HG03354 (cell line): ENCODE data around the gene LRCH1.
A peak's percentile ranks its signal among the peaks of the same experiment; 100 is the strongest.

ENCODE experiments used
- ATAC-seq: cut with Tn5 transposase; IDR thresholded peaks from one replicate; pipeline ENCODE4 v1.9.1; 2021; ENCODE audit warnings: mild to moderate bottlenecking; ENCODE audit not compliant: unreplicated experiment, poor library complexity, severe bottlenecking

The LRCH1 gene

DNA sequence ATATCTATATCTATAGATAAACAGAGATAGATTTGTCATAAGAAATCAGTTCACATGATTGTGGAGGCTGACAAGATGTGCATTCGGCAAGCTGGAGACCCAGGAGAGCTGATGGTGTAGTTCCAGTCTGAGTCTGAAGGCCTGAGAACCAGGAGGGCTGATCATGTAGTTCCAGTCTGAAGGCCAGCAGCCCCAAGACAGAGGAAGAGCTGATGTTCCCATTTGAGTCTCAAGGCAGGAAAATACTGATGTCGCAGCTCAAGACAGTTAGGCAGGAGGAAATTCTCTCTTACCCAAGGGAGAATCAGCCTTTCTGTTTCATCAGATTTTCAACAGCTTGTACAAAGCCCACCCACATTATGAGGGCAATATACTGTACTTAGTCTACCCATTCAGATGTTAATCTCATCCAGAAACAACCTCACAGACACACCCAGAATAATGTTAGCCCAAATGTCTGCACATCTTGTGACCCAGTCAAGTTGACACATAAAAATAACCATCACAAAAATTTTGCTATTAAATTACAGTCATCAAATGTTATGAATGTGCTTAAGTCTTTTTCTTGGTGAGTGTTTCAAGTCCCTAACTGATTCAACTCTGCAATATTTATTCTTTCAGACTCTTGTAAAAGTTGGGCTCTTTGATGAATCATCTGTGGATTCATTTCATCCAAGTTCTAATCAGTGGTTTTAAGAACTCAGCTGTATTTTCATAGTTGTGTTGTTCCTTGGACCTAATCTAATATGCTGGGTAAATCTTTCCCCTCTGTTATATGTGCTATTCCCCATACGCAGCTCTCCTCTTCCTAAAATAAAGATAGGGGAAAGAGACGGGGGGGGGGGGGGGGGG lies 22.7 kb upstream of the LRCH1 start:
- ATAC-seq = no peak

DNA sequence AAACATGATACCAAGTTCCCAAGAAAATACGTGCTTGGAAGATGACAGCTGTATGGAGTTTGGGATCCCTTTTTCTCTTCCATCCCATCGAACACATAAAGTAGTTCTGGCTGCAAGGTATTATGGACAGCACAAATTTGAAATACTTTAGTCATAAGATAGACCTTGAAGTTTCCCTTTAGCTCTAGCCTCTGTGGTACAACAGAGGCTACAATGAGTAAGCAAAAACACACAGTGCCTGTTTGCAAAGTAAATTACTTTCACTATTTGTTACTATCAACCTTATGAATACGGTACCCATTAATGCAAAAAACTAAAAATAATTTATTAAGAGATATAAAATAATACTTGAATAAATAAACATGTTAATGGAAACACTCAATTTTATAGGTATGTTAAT lies 21.0 kb upstream of the LRCH1 start:
- ATAC-seq = peak; percentile 57

DNA sequence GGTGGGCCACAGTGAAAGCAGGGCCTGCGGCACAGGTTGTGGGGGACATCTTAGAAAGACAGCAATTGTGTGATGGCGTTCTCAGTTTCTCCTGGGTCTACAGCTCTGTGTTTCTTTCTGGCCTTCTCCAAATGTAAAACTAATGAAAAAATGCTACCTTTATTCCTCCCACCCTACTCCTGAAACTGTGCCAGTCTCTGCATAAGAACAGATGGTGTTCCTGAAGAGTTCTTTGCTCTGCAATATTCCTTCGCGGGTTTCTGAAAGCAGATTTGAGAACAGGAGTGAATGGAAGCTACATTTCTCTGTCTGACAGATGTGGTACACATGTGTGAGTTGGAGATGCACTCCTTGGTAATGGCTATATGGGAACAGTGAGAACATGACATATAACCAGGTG lies 18.0 kb upstream of the LRCH1 start:
- ATAC-seq = no peak

DNA sequence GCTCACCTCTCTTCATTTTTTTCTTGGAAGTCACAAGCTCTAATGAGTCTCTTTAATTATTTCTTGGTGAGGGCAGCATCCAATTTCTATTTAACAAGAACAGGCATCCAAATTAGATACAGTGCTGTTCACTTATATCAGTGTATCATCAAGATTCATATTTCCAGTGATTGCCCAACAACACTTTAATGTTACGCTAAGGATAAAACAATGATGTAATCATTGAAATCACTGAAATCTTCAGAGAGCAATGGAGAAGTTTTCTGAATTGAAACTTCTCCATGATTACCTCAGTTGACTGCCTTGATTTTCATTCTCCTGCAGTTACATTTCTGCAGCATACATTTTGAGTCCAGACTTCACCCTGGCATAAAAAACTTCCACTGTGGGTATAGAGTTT lies 17.1 kb upstream of the LRCH1 start:
- ATAC-seq = no peak

DNA sequence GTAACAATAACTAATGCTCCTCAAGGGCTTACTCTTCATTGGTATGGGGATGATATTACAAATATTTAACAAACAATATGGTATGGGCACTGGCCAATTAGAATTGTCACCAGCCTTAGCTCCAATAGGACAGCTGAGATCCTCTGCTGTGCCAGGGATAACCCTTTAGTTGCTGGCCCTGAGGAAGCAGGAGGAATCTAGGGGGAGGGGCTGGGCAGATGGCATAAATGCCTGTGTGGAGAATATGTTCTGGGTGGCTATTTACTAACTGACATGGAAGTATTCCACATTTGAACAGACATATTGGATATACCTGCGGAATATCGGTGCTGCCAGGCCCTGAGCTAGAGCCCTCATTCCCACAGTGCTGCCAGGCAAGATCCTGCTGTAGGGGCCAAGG lies 16.6 kb upstream of the LRCH1 start:
- no peak for ATAC-seq

DNA sequence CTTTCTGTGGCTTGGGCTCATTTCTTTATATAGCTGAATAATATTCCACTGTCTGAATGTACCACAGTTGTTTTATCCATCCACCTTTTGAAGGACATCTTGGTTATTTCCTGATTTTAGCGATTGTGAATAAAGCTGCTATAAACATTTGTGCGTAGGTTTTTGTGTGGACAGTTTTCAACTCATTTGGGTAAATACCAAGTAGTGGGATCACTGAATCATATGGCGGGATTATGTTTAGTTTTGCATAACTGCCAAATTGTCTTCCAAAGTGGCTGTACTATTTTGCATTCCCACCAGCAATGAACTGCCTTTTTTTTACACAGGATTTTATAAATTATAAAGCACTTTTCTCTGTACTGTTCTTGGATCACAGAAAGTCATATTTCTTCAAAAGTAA lies 13.7 kb upstream of the LRCH1 start:
- ATAC-seq = no peak

DNA sequence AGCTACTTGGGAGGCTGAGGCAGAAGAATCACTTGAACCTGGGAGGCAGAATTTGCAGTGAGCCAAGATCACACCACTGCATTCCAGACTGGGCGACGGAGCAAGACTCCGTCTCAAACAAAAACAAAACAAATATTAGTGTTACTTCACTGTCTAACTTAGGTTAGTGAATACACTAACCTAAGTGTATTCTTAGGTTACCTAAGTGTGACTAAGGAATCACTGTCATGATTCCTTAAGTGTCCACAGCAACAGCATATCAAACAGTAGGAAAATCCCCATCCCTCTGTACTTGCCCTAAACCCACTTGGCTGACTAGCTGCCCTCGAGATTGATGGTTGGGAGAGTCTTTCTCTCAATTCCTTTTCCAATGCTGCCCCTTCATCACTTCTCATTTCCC lies 11.8 kb upstream of the LRCH1 start:
- ATAC-seq = no peak

DNA sequence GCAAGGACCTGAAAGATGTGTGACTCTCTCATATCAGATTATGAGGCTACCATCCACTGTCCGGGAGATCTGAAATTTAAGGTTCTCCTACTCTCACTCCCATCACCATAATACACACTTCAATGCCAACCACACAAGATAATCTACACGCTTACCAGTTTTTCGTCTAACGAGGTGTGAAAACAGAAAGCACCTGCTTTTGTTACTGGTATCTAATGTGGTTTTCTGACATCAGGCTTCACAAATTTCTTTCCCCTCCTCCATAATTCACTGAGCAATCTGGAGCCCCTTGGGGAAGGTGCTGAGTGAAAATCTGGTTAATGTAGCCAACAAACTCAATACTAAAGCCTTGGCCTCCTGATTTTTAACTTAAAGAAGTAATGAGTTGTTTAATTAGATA lies 10.1 kb upstream of the LRCH1 start:
- ATAC-seq = no peak

DNA sequence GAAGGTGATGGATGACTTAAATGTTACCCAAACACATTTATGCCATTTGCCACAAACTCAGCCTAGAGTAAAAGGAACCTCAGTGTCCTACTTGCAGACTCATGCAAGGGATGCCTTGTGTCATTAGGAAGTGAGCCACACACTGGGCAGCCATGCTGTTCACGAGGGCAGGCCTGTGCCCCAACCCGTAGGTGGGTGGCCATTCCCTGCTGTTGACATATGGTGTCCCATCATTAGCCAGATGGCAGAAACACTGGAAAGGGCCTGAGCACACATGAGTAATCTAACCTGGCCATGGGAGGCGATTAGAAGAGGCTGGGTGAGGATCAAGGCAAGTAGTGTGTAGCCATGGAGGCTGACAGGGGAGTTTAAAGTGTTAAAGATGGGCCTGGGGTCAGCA lies 9.7 kb upstream of the LRCH1 start:
- ATAC-seq = no peak

DNA sequence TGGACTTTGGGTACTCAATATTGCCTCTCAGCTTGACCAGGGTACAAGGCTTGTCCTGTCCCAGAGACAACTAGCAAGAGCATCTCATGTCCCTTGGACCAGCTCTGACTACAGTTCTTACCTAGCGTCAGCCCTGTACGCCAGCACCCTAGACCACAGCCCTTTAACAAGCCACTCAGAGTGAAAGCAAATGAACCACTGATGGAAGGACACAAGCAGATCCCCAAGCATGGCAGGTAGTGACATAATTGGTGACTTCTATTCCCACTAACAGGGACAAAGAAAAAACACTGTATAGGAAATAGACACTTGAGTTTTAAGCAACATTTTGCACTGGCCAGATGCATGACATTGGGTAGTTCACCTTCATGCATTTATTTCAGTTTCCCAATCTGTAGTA lies 8.8 kb upstream of the LRCH1 start:
- ATAC-seq = no peak

DNA sequence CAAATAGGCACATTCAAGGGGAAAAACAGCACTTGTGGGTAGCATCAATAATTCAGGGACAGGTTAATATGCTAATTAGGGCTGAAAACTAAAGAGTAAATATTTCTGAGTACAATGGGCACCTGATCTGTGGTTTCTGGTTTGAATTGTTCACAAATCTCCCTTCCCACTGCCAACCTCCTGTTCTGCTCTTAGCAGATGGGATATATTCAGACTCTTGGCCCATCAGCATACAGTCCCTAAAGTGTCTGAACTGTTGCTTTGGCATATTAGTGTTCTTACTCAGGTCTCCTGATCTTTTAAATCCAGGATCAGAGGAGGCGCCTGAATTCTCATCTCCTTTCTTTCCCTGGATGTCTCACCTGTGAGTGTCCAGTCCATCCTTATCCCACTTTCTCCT lies 8.2 kb upstream of the LRCH1 start:
- no peak for ATAC-seq

DNA sequence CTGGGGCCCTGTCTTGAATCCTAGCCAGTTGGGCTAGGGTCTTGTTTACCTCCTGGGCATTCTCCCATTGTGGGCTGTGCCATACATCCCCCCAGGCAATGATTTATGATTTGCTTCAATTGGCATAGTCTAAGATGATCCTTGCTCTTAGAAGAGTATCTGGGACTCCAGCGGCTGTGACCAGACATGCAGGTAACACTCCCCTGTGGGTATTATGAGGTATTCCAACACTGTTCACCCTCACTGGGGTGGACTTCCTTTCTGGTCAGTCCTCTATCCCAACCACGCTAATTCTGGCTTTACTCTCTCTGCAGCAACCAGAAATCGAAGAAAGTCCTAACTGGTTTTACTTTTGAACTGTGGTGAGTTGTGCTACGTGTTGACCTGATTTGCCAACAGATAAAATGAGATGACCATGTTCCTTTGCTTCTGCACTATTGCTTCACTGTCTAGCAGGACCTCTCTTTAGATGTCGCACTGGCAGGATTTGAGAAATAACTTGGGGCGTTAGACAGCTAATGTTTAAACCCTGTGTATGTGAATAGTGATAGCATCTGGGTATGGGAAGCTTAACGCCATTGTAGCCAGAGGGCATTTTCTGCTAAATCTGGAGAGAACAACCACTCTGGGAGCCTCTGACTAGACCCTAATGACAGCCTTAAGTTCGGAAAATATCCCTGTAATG lies 6.7 kb upstream of the LRCH1 start:
- no peak for ATAC-seq

DNA sequence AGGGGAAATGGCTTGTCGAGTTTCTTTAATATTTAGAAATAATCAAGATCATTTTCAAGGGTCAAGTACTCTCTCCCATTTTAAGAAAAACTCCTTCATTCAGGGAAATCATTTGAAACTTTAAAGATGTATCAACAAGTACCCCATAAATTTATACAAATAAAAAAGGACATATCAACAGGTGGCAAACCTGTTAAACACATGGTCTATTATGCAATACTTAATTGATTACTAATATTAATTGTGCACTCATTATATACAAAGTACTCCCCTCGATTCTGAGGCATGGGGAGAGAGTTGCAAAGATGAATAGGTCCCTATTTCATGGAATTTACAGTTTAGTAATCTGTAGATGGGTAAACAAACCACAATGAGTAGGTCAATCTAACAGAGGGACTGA lies 2.1 kb upstream of the LRCH1 start:
- ATAC-seq = no peak

DNA sequence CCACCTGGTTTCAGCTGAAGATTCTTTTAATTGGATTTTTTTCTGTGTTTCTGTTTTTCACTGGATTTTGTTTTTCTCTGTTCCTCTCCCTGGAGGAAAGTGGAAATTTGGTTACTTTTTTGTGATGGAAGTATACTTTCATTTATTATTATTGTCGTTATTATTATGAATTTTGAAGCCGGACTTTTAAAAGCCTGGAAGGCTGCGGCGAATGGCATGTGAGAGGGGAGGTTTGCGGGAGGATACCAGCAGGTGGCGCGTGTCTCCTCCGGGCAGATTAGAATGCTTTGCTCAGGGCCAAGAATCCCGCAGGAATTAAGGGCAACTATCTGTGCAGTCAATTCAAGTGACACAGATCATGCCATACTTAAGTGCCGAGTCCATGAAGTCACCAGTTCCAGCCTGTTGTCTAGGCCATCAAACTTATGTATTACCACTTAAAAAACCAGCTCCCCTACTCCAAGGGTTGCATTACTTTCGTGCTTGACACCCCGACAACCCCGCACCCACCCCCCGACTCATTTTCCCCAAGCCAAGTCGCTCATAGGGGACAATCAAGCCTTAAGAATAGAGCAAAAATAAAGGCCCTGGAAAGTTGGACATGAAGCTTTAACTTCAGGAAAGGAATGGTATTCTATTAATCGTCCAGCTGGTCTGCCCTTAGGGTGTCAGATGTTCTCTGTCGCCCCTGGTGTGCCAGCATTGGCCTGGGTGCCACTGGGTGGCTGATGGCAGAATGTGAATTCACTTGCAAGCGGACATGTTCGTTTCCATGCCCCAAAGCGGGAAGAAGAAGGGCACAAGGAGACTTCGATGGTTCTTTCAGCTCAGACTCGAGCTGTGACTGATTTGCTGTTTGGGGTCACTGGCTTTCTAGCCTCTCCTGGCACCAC lies 1.3 kb upstream of the LRCH1 start:
- no peak for ATAC-seq

DNA sequence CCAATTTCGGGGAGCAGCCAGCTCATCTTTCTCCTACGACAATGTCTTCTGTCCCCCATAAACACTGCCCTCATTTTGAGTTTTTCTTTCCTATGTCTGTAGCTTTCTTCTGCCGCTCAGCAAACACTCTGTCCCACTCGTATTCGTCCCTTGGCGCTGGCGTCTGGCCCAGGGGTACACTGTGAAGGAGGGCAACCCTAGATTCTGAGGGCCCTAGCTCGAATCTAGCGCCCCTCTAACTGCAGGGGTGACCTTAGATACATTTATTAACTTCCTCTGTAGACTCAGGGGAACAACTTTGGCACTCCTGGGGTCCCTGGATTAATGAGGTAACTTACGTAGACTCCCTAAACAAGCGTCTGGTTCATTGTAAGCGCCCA lies 677 bp upstream of the LRCH1 start:
- ATAC-seq = no peak

DNA sequence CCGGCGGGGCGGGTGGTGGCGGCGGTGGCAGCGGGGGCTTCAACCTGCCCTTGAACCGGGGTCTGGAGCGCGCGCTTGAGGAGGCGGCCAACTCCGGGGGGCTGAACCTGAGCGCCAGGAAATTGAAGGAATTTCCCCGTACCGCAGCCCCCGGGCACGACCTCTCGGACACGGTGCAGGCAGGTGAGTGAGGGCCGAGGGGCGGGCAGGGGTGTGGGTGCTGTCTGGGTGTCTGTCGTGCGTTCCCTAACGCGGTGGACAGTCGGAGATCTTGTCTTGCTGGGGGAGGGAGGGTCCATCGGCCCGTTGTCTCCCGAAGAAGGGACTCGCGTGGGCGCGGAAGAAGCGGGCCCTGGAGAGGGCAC lies 533 bp downstream of the LRCH1 start:
- ATAC-seq = peak; percentile 11

DNA sequence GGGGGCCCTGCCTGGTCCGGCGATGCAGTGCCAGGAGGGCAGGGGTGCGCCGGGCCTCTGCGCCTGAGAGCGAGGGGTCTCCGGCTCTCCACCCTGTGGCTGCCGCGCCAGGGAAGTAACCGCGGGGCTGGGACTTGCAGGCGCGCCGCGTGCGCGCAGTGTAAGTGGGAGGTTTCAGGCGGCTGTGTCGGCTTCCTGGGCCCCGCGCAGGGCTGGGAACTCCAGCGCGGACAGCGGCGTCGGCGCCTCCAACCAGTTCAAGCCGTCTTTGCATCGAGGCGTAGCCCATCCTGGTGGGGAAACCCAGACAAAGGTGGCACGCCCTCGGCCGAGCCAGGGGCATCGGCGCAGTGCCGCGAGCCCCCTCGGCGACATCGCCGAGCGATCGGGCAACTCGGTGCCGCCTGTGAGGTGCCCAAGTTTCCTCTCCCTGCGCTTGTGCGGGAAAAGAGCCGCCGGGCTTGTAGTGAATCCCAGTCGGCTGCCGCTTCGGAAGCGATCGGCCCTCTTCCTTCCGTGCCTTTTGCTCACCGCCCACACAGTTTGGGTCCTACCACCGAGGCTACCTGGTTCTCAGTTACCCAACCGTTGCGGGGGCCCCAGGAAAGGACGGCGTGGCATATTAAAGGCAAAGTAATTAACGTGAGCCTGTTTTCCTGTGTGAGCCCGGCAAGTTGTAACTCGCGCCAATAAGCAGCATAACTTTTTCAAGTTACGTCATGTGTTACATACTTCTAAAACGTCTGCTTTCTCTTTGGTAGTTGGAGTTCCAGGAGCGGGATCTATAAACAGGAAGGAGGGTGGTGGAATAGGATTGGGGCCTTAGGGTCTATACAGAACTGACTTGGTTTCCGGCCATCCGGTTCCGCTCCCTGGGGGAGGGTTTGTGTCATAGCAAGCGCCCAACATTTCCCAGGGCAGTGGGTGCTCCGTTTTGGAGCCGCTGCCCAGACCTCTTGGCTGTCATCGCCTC lies 1.2 kb downstream of the LRCH1 start:
- peak; percentile 46 for ATAC-seq

DNA sequence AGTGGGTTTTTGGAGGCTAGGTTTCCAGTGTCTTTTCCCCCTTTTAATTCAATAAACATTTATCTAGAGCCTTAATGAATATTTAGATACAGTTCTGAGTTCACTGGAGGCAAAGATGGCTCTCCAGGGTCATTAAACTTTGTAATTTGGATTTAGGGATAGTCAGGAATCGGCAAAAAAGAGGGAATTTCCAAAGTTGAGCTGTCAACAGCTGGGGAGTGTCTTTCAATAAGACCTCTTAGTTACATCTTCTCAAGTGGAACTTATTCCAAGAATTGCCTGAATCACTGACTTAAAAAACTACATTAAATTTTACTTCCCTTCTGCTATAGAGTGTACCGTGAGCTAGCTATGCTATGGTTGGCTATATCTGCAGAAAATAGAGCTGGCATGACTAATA lies 2.0 kb downstream of the LRCH1 start:
- ATAC-seq = no peak

DNA sequence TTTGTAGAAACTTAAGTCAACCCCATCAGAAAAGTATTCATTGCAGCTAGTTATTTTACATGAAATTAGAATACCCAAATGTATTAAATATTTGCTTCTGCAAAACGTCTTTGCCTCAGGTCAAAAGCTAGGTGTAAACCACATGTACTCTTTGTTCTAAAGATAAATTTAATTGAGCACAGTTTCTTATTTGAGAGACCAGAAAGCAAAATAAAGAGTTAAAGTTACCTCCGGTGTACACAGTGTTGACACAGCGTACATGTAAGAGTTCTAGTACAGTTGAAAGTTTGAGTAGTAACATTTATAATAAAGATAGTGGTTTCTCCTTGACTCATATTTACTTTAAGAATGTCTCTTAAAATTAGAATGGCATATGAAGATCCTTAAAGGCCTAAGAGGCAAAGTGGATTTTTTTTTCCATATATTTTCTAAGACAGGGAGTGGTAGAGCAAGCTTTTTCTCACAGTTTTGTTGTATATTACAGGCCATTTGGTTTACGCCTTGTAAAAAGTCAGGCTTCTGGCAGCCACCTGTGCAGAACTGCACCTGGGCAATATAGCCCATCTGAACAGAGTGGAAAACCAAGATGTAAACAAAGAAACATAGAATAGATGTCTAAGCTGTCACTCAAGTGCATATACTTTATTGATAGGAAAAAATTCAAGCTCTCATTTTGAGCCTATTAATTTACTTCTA lies 2.9 kb downstream of the LRCH1 start:
- ATAC-seq = no peak
